H1 (cell line): ENCODE data around the gene LRRIQ3.

ENCODE experiments used
- ATF3 ChIP-seq: IDR thresholded peaks from 2 replicates; pipeline ENCODE4 v1.6.1; 2011; ENCODE audit warnings: low read depth, mild to moderate bottlenecking, low read length; ENCODE audit not compliant: insufficient read depth
- CEBPB ChIP-seq: IDR thresholded peaks from 2 replicates; pipeline ENCODE4 v1.6.1; 2012; ENCODE audit warnings: low read depth, low read length
- CTCF ChIP-seq, 3 experiments: IDR thresholded peaks; 1 replicate in 2 of 3; 2 replicates in 1 of 3; pipeline versions ENCODE4 v1.5.1 to v1.6.1; 2011; ENCODE audit warnings: low read length in 3 of 3, mild to moderate bottlenecking in 3 of 3, inconsistent platforms in 2 of 3, low read depth in 1 of 3, moderate library complexity in 1 of 3; ENCODE audit not compliant: insufficient read depth in 1 of 3; ENCODE audit errors: control extremely low read depth in 1 of 3
- EGR1 ChIP-seq: IDR thresholded peaks from 2 replicates; pipeline ENCODE4 v1.6.1; 2011; ENCODE audit warnings: low read depth, low read length, borderline replicate concordance
- EP300 ChIP-seq, 2 experiments: IDR thresholded peaks; 1 replicate in 1 of 2; 2 replicates in 1 of 2; pipeline ENCODE4 v1.6.1; 2011 to 2012; ENCODE audit warnings: low read depth in 2 of 2, low read length in 2 of 2, mild to moderate bottlenecking in 2 of 2, borderline replicate concordance in 1 of 2, inconsistent platforms in 1 of 2, moderate library complexity in 1 of 2
- EZH2 ChIP-seq: fragments of 200-600 bp; sonication (generic); IDR thresholded peaks from 2 replicates; pipeline ENCODE4 v1.7.1; 2012; ENCODE audit warnings: low read depth, mild to moderate bottlenecking, moderate library complexity, low read length, inconsistent platforms; ENCODE audit not compliant: severe bottlenecking
- MAFK ChIP-seq: IDR thresholded peaks from 2 replicates; pipeline ENCODE4 v1.6.1; 2012; ENCODE audit warnings: low read depth, mild to moderate bottlenecking, improper control_type of control experiment, low read length
- POLR2A ChIP-seq, 2 experiments: IDR thresholded peaks; 1 replicate in 1 of 2; 2 replicates in 1 of 2; pipeline ENCODE4 v1.6.1; 2011; ENCODE audit warnings: low read depth in 2 of 2, low read length in 2 of 2, mild to moderate bottlenecking in 2 of 2; ENCODE audit errors: control extremely low read depth in 1 of 2
- TAF1 ChIP-seq: IDR thresholded peaks from 2 replicates; pipeline ENCODE4 v1.6.1; 2011; ENCODE audit warnings: mild to moderate bottlenecking, low read depth, low read length
- TAF7 ChIP-seq: optimal IDR thresholded peaks from 2 replicates; pipeline ENCODE3; 2011; ENCODE audit warnings: low read depth, mild to moderate bottlenecking, inconsistent platforms, low read length, moderate library complexity, borderline replicate concordance
- TEAD4 ChIP-seq: IDR thresholded peaks from 2 replicates; pipeline ENCODE4 v1.6.1; 2012; ENCODE audit warnings: low read depth, low read length, inconsistent platforms, mixed read lengths

GRCh38 chr1:74005533-74005932 is 192.4 kb downstream of the LRRIQ3 start:
- TF ChIP-seq TAF1 (no peak), EZH2 (no peak), TAF7 (no peak), POLR2A (IDR thresholded peaks at IDR 0.05; ENCODE audit: control extremely low read depth in 1 of 2, low read depth in 2 of 2, low read length in 2 of 2) (no peak), CTCF (IDR thresholded peaks at IDR 0.05; ENCODE audit: control extremely low read depth in 1 of 3, insufficient read depth in 1 of 3, low read depth in 1 of 3, low read length in 3 of 3) (no peak), ATF3 (no peak), EGR1 (no peak), MAFK (no peak), EP300 (IDR thresholded peaks at IDR 0.05; ENCODE audit: borderline replicate concordance in 1 of 2, low read depth in 2 of 2, low read length in 2 of 2) (no peak), CEBPB (no peak), TEAD4 (no peak)
